WTC11 (cell line): ENCODE data around the gene FAM50A. TPM values are rescaled to one million over a fixed set of nuclear protein-coding genes. Genes with fewer than 3 reads are reported as not detected.

Experiments
- ATAC-seq: fragments of 200-7000 bp; cut with Tn5 transposase; 2 replicates; pipeline ENCODE4 v1.10.0; 2021; ENCODE audit warnings: mild to moderate bottlenecking, moderate library complexity
- CTCF ChIA-PET: fragments of 300-600 bp; sonication (Branson Sonifier 250); formaldehyde crosslinking; loops from one replicate; lab custom pipeline; 2021; ENCODE audit warnings: antibody characterized with exemption; lab: Charles Lee
- POLR2A ChIA-PET: fragments of 350-600 bp; sonication (Branson Sonifier 250); formaldehyde crosslinking; loops from one replicate; lab custom pipeline; 2021; ENCODE audit warnings: antibody characterized with exemption; lab: Charles Lee
- DNase-seq: peaks from one replicate; pipeline ENCODE4 v3.0.0; 2021; ENCODE audit warnings: low spot score
- H3K27ac Mint-ChIP-seq: 2 replicates; pipeline ENCODE4 v1.8.0; 2021; ENCODE audit warnings: mixed read lengths
- H3K27me3 Mint-ChIP-seq: 2 replicates; pipeline ENCODE4 v1.8.0; 2021; ENCODE audit warnings: low read depth, mild to moderate bottlenecking, moderate library complexity, mixed read lengths
- H3K36me3 Mint-ChIP-seq: 2 replicates; pipeline ENCODE4 v1.8.0; 2021; ENCODE audit warnings: mixed read lengths
- H3K4me1 Mint-ChIP-seq: 2 replicates; pipeline ENCODE4 v1.8.0; 2022; ENCODE audit warnings: mixed read lengths
- H3K4me3 Mint-ChIP-seq: 2 replicates; pipeline ENCODE4 v1.8.0; 2021; ENCODE audit warnings: mild to moderate bottlenecking, moderate library complexity, mixed read lengths
- H3K9me3 Mint-ChIP-seq: 2 replicates; pipeline ENCODE4 v1.8.0; 2021; ENCODE audit warnings: mixed read lengths
- AFF4 ChIP-seq: sonication (generic); formaldehyde crosslinking; IDR thresholded peaks from 2 replicates; pipeline ENCODE4 v1.8.1; 2023; ENCODE audit warnings: mild to moderate bottlenecking, missing genetic modification reagents, borderline replicate concordance
- ATF2 ChIP-seq: sonication (generic); formaldehyde crosslinking; IDR thresholded peaks from 2 replicates; pipeline ENCODE4 v1.8.1; 2022; ENCODE audit warnings: low read depth, missing genetic modification reagents, borderline replicate concordance
- CBFB ChIP-seq: sonication (generic); formaldehyde crosslinking; IDR thresholded peaks from 2 replicates; pipeline ENCODE4 v1.8.1; 2022; ENCODE audit warnings: mild to moderate bottlenecking, low read depth, missing genetic modification reagents
- CREB1 ChIP-seq: sonication (generic); formaldehyde crosslinking; IDR thresholded peaks from 2 replicates; pipeline ENCODE4 v1.8.0; 2023; ENCODE audit warnings: mild to moderate bottlenecking, missing genetic modification reagents
- EMX1 ChIP-seq: fragments of 250-450 bp; sonication (Bioruptor Pico); IDR thresholded peaks from 2 replicates; pipeline ENCODE4 v1.8.0; 2021; ENCODE audit warnings: mild to moderate bottlenecking
- GRHL2 ChIP-seq: fragments of 250-450 bp; sonication (Bioruptor Pico); IDR thresholded peaks from 2 replicates; pipeline ENCODE4 v1.8.0; 2022; ENCODE audit warnings: mild to moderate bottlenecking, moderate library complexity; ENCODE audit not compliant: insufficient replicate concordance, severe bottlenecking
- JAZF1 ChIP-seq: fragments of 250-450 bp; sonication (Bioruptor Pico); IDR thresholded peaks from 2 replicates; pipeline ENCODE4 v1.9.0; 2021; ENCODE audit warnings: moderate library complexity, mild to moderate bottlenecking, inconsistent platforms
- JUN ChIP-seq: sonication (generic); formaldehyde crosslinking; IDR thresholded peaks from 2 replicates; pipeline ENCODE4 v1.8.0; 2023; ENCODE audit warnings: mild to moderate bottlenecking, missing genetic modification reagents
- KAT7 ChIP-seq: sonication (generic); formaldehyde crosslinking; IDR thresholded peaks from 2 replicates; pipeline ENCODE4 v1.8.1; 2023; ENCODE audit warnings: missing genetic modification reagents, mild to moderate bottlenecking, borderline replicate concordance
- MAX ChIP-seq: sonication (generic); formaldehyde crosslinking; IDR thresholded peaks from 2 replicates; pipeline ENCODE4 v1.8.0; 2022; ENCODE audit warnings: mild to moderate bottlenecking, missing genetic modification reagents
- MXD4 ChIP-seq: fragments of 250-450 bp; sonication (Bioruptor Pico); IDR thresholded peaks from 2 replicates; pipeline ENCODE4 v1.8.0; 2021; ENCODE audit warnings: mild to moderate bottlenecking, moderate library complexity, borderline replicate concordance
- NFE2L1 ChIP-seq: sonication (generic); formaldehyde crosslinking; IDR thresholded peaks from 2 replicates; pipeline ENCODE4 v1.8.1; 2023; ENCODE audit warnings: missing genetic modification reagents
- NFYB ChIP-seq: sonication (generic); formaldehyde crosslinking; conservative IDR thresholded peaks from 2 replicates; pipeline ENCODE4 v1.8.0; 2022; ENCODE audit warnings: low read depth, missing genetic modification reagents
- NR1H2 ChIP-seq: sonication (generic); formaldehyde crosslinking; IDR thresholded peaks from 2 replicates; pipeline ENCODE4 v1.9.0; 2021; ENCODE audit warnings: mild to moderate bottlenecking, moderate library complexity, missing genetic modification reagents
- PRRX2 ChIP-seq: fragments of 250-450 bp; sonication (Bioruptor Pico); IDR thresholded peaks from 2 replicates; pipeline ENCODE4 v1.8.0; 2021; ENCODE audit warnings: mild to moderate bottlenecking
- SOX15 ChIP-seq: fragments of 250-450 bp; sonication (Bioruptor Pico); IDR thresholded peaks from 2 replicates; pipeline ENCODE4 v1.9.0; 2021; ENCODE audit warnings: mild to moderate bottlenecking
- TEAD4 ChIP-seq: sonication (generic); formaldehyde crosslinking; IDR thresholded peaks from 2 replicates; pipeline ENCODE4 v1.8.0; 2022; ENCODE audit warnings: mild to moderate bottlenecking, missing genetic modification reagents
- ZMAT4 ChIP-seq: fragments of 250-450 bp; sonication (Bioruptor Pico); IDR thresholded peaks from 2 replicates; pipeline ENCODE4 v1.9.0; 2021; ENCODE audit warnings: mild to moderate bottlenecking
- ZNF317 ChIP-seq: sonication (generic); formaldehyde crosslinking; IDR thresholded peaks from 2 replicates; pipeline ENCODE4 v1.8.1; 2023; ENCODE audit warnings: low read depth, mild to moderate bottlenecking, moderate library complexity, missing genetic modification reagents, borderline replicate concordance
- total RNA-seq: library from RNA; stranded (reverse); gene quantifications from 3 replicates; pipeline ENCODE4 v1.2.3, GENCODE V29; 2021
- TF ChIP-seq, protein P1 (sequence below): fragments of 250-450 bp; sonication (Bioruptor Pico); IDR thresholded peaks from 2 replicates; pipeline ENCODE4 v1.9.0; 2021; ENCODE audit warnings: mild to moderate bottlenecking, borderline replicate concordance
- TF ChIP-seq, protein P2 (sequence below): sonication (generic); formaldehyde crosslinking; IDR thresholded peaks from 2 replicates; pipeline ENCODE4 v1.8.1; 2022; ENCODE audit warnings: mild to moderate bottlenecking, missing genetic modification reagents, moderate library complexity, borderline replicate concordance
- TF ChIP-seq, protein P3 (sequence below): sonication (generic); formaldehyde crosslinking; IDR thresholded peaks from 2 replicates; pipeline ENCODE4 v1.8.0; 2022; ENCODE audit warnings: mild to moderate bottlenecking, missing genetic modification reagents
- TF ChIP-seq, protein P4 (sequence below): sonication (generic); formaldehyde crosslinking; IDR thresholded peaks from 2 replicates; pipeline ENCODE4 v1.8.0; 2022; ENCODE audit warnings: mild to moderate bottlenecking, missing genetic modification reagents

FAM50A gene
- total RNA-seq, 1 experiment from 2014 or later: 50.2 TPM

- ChIA-PET POLR2A (no interaction called here), CTCF (no interaction called here)
- H3K9me3 Mint-ChIP-seq: no peaks in the 10 kb centered on the region
These were observed 26.8 kb upstream of the FAM50A start for GRCh38 chrX:154417157-154417556.

GRCh38 chrX:154419189-154419588 is 24.8 kb upstream of the FAM50A start:
- Mint-ChIP-seq H3K27me3 (no peaks in the 10 kb centered on the region), H3K4me3 (no peak overlapping the region), H3K4me1 (no peaks in the 10 kb centered on the region), H3K9me3 (no peaks in the 10 kb centered on the region), H3K36me3 (peaks cover 2% of the 10 kb centered on the region; the same call in 1 of the 2 replicates), H3K27ac (no peak overlapping the region)
- DNase-seq: no peak
- ChIA-PET CTCF (no interaction called here), POLR2A (no interaction called here)
- TF ChIP-seq KAT7 (CRISPR knock-in tag): no peak
- TF ChIP-seq MXD4 (CRISPR knock-in tag): no peak
- no peak for TF ChIP-seq ATF2
- no peak for TF ChIP-seq GRHL2
- TF ChIP-seq, protein P1, sequence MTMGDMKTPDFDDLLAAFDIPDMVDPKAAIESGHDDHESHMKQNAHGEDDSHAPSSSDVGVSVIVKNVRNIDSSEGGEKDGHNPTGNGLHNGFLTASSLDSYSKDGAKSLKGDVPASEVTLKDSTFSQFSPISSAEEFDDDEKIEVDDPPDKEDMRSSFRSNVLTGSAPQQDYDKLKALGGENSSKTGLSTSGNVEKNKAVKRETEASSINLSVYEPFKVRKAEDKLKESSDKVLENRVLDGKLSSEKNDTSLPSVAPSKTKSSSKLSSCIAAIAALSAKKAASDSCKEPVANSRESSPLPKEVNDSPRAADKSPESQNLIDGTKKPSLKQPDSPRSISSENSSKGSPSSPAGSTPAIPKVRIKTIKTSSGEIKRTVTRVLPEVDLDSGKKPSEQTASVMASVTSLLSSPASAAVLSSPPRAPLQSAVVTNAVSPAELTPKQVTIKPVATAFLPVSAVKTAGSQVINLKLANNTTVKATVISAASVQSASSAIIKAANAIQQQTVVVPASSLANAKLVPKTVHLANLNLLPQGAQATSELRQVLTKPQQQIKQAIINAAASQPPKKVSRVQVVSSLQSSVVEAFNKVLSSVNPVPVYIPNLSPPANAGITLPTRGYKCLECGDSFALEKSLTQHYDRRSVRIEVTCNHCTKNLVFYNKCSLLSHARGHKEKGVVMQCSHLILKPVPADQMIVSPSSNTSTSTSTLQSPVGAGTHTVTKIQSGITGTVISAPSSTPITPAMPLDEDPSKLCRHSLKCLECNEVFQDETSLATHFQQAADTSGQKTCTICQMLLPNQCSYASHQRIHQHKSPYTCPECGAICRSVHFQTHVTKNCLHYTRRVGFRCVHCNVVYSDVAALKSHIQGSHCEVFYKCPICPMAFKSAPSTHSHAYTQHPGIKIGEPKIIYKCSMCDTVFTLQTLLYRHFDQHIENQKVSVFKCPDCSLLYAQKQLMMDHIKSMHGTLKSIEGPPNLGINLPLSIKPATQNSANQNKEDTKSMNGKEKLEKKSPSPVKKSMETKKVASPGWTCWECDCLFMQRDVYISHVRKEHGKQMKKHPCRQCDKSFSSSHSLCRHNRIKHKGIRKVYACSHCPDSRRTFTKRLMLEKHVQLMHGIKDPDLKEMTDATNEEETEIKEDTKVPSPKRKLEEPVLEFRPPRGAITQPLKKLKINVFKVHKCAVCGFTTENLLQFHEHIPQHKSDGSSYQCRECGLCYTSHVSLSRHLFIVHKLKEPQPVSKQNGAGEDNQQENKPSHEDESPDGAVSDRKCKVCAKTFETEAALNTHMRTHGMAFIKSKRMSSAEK: no peak
- no peak for TF ChIP-seq ZNF317 (CRISPR knock-in tag)
- TF ChIP-seq CREB1 (CRISPR knock-in tag): no peak
- no peak for TF ChIP-seq AFF4 (CRISPR knock-in tag)
- TF ChIP-seq ZMAT4 (CRISPR knock-in tag): no peak
- TF ChIP-seq, protein P2, sequence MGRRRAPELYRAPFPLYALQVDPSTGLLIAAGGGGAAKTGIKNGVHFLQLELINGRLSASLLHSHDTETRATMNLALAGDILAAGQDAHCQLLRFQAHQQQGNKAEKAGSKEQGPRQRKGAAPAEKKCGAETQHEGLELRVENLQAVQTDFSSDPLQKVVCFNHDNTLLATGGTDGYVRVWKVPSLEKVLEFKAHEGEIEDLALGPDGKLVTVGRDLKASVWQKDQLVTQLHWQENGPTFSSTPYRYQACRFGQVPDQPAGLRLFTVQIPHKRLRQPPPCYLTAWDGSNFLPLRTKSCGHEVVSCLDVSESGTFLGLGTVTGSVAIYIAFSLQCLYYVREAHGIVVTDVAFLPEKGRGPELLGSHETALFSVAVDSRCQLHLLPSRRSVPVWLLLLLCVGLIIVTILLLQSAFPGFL: no peak
- no peak for TF ChIP-seq CBFB (CRISPR knock-in tag)
- TF ChIP-seq PRRX2 (CRISPR knock-in tag): no peak
- TF ChIP-seq JAZF1: no peak
- TF ChIP-seq NR1H2: no peak
- no peak for ATAC-seq

More at GRCh38 chrX:154417157-154417556, 26.8 kb upstream of the FAM50A start:
- no peak for DNase-seq
- Mint-ChIP-seq H3K4me3 (no peak overlapping the region), H3K27me3 (no peaks in the 10 kb centered on the region), H3K36me3 (peaks cover 2% of the 10 kb centered on the region; the same call in 1 of the 2 replicates), H3K4me1 (no peaks in the 10 kb centered on the region), H3K27ac (no peak overlapping the region)
- no peak for ATAC-seq
- TF ChIP-seq SOX15 (CRISPR knock-in tag) (no peak), JUN (CRISPR knock-in tag) (no peak), NFYB (no peak), MAX (CRISPR knock-in tag) (no peak), NFE2L1 (CRISPR knock-in tag) (no peak), EMX1 (CRISPR knock-in tag) (no peak), TEAD4 (no peak)
- TF ChIP-seq, protein P3, sequence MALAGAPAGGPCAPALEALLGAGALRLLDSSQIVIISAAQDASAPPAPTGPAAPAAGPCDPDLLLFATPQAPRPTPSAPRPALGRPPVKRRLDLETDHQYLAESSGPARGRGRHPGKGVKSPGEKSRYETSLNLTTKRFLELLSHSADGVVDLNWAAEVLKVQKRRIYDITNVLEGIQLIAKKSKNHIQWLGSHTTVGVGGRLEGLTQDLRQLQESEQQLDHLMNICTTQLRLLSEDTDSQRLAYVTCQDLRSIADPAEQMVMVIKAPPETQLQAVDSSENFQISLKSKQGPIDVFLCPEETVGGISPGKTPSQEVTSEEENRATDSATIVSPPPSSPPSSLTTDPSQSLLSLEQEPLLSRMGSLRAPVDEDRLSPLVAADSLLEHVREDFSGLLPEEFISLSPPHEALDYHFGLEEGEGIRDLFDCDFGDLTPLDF: no peak
- TF ChIP-seq, protein P4, sequence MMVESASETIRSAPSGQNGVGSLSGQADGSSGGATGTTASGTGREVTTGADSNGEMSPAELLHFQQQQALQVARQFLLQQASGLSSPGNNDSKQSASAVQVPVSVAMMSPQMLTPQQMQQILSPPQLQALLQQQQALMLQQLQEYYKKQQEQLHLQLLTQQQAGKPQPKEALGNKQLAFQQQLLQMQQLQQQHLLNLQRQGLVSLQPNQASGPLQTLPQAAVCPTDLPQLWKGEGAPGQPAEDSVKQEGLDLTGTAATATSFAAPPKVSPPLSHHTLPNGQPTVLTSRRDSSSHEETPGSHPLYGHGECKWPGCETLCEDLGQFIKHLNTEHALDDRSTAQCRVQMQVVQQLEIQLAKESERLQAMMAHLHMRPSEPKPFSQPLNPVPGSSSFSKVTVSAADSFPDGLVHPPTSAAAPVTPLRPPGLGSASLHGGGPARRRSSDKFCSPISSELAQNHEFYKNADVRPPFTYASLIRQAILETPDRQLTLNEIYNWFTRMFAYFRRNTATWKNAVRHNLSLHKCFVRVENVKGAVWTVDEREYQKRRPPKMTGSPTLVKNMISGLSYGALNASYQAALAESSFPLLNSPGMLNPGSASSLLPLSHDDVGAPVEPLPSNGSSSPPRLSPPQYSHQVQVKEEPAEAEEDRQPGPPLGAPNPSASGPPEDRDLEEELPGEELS (CRISPR knock-in tag): no peak
